K562 (cell line): Measurements from ENCODE around the gene PTH2.

Experiments
- KDM1A ChIP-seq, 2 experiments: fragments of 450-650 bp; IDR thresholded peaks; 2 replicates each; pipeline ENCODE4 v1.6.1; 2016; ENCODE audit warnings: mild to moderate bottlenecking in 2 of 2
- MTA1 ChIP-seq: fragments of 450-650 bp; IDR thresholded peaks from 2 replicates; pipeline ENCODE4 v1.6.1; 2017; ENCODE audit warnings: borderline replicate concordance
- RAD21 ChIP-seq, 2 experiments: fragments of 250-450 bp in 1 of 2; fragments of 450-650 bp in 1 of 2; sonication (Bioruptor Pico) in 1 of 2; formaldehyde crosslinking in 1 of 2; IDR thresholded peaks in 1 of 2; conservative IDR thresholded peaks in 1 of 2; 2 replicates each; pipeline versions ENCODE4 v1.4.0 to v1.8.0; 2020 to 2022; ENCODE audit warnings: mild to moderate bottlenecking in 2 of 2, moderate library complexity in 1 of 2

DNA sequence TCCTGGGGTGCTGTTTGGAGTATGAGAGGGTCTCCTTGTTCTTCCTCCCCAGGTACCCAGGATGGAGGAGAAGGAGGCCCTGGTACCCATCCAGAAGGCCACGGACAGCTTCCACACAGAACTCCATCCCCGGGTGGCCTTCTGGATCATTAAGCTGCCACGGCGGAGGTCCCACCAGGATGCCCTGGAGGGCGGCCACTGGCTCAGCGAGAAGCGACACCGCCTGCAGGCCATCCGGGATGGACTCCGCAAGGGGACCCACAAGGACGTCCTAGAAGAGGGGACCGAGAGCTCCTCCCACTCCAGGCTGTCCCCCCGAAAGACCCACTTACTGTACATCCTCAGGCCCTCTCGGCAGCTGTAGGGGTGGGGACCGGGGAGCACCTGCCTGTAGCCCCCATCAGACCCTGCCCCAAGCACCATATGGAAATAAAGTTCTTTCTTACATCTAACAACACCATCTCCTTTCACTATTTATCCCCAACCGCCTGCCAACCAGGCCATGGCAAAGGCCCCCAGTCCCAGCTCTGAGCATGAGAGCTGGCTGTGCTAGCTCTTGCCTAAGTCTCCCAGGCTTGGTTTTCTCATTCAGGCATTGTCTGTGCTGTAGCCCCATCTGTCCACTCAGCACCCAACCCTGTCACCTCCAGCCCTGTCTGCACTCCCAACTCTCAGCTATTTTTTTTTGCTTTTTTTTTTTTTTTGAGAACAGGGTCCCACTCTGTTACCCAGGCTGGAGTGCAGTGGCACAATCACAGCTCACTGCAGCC, 48.4 kb downstream of the PTH2 start:
- TF ChIP-seq RAD21 (CRISPR knock-in tag; conservative IDR thresholded peaks at IDR 0.05 in 1 of 2, IDR thresholded peaks at IDR 0.05 in 1 of 2) (no peak), KDM1A (IDR thresholded peaks at IDR 0.05) (no peak), MTA1 (no peak)
